ENCODE measurements around the gene ABAT.

The ABAT gene

GRCh38 chr16:8669481-8669880 is 4.9 kb upstream of the ABAT start:
- no peak for DNase-seq
- Mint-ChIP-seq H3K4me3 (no peak overlapping the region), H3K27ac (no peak overlapping the region), H3K9me3 (no peaks in the 10 kb centered on the region), H3K4me1 (peaks cover 6% of the 10 kb centered on the region), H3K27me3 (no peaks in the 10 kb centered on the region)
- ATAC-seq: no peak

GRCh38 chr16:8670014-8670560 is 4.3 kb upstream of the ABAT start:
- Mint-ChIP-seq H3K4me3 (no peak overlapping the region), H3K27ac (no peak overlapping the region), H3K4me1 (peaks cover 12% of the 10 kb centered on the region), H3K9me3 (no peaks in the 10 kb centered on the region), H3K27me3 (no peaks in the 10 kb centered on the region)
- DNase-seq (no peak), ATAC-seq (no peak)

GRCh38 chr16:8673611-8674412 is 605 bp upstream of the ABAT start:
- no peak for DNase-seq

GRCh38 chr16:8675183-8676159 is 1.1 kb downstream of the ABAT start:
- peak; percentile 42 to 66 for DNase-seq
- Mint-ChIP-seq H3K9me3 (peaks cover 4 to 11% of the 10 kb centered on the region in 2 donors), H3K27me3 (no peaks in the 10 kb centered on the region), H3K4me3 (peak overlapping the region; percentile 93 to 98), H3K4me1 (peaks cover 24% of the 10 kb centered on the region), H3K27ac (peak overlapping the region; percentile 91 to 98)
- ATAC-seq: peak; percentile 79

More at GRCh38 chr16:8673611-8674412, 605 bp upstream of the ABAT start:
- Mint-ChIP-seq H3K27ac (no peak overlapping the region), H3K4me1 (peaks cover 24% of the 10 kb centered on the region), H3K9me3 (no peaks in the 10 kb centered on the region), H3K27me3 (no peaks in the 10 kb centered on the region), H3K4me3 (peak overlapping the region; percentile 93 to 98)
- peak; percentile 49 for ATAC-seq

GRCh38 chr16:8676160-8676547 is 1.7 kb downstream of the ABAT start:
- Mint-ChIP-seq H3K4me3 (peak overlapping the region; percentile 18 to 93), H3K4me1 (peaks cover 24% of the 10 kb centered on the region), H3K27ac (peak overlapping the region in 1 of 2 donors; percentile 34), H3K27me3 (no peaks in the 10 kb centered on the region), H3K9me3 (peaks cover 4 to 11% of the 10 kb centered on the region in 2 donors)
- no peak for DNase-seq
- ATAC-seq: no peak

- H3K4me1 Mint-ChIP-seq: peaks cover 24% of the 10 kb centered on the region
- no peak for DNase-seq
- H3K27me3 Mint-ChIP-seq: no peaks in the 10 kb centered on the region
- no peak overlapping the region for H3K27ac Mint-ChIP-seq
- H3K9me3 Mint-ChIP-seq: peaks cover 4 to 11% of the 10 kb centered on the region in 2 donors
- no peak overlapping the region for H3K4me3 Mint-ChIP-seq
- no peak for ATAC-seq
Measured at GRCh38 chr16:8676737-8677375, 2.4 kb downstream of the ABAT start.

- peaks cover 4 to 11% of the 10 kb centered on the region in 2 donors for H3K9me3 Mint-ChIP-seq
- no peak overlapping the region for H3K27ac Mint-ChIP-seq
- ATAC-seq (no peak), DNase-seq (no peak)
- no peak overlapping the region for H3K4me3 Mint-ChIP-seq
- H3K4me1 Mint-ChIP-seq: peaks cover 24% of the 10 kb centered on the region
- H3K27me3 Mint-ChIP-seq: no peaks in the 10 kb centered on the region
Measured at GRCh38 chr16:8677481-8677880, 3.1 kb downstream of the ABAT start.

- DNase-seq (no peak), ATAC-seq (no peak)
- H3K27me3 Mint-ChIP-seq: no peaks in the 10 kb centered on the region
- no peak overlapping the region for H3K4me3 Mint-ChIP-seq
- H3K4me1 Mint-ChIP-seq: peaks cover 24% of the 10 kb centered on the region
- no peak overlapping the region for H3K27ac Mint-ChIP-seq
- peaks cover 4 to 11% of the 10 kb centered on the region in 2 donors for H3K9me3 Mint-ChIP-seq
Measured at GRCh38 chr16:8678068-8678927, 3.9 kb downstream of the ABAT start.

GRCh38 chr16:8679151-8679550 is 4.7 kb downstream of the ABAT start:
- H3K27ac Mint-ChIP-seq: no peak overlapping the region

GRCh38 chr16:8682551-8683259 is 8.3 kb downstream of the ABAT start:
- H3K27me3 Mint-ChIP-seq: no peaks in the 10 kb centered on the region
- H3K27ac Mint-ChIP-seq: peak overlapping the region in 1 of 2 donors; percentile 62
- DNase-seq (no peak), ATAC-seq (no peak)
- no peak overlapping the region for H3K4me3 Mint-ChIP-seq
- peaks cover 4 to 11% of the 10 kb centered on the region in 2 donors for H3K9me3 Mint-ChIP-seq
- H3K4me1 Mint-ChIP-seq: no peaks in the 10 kb centered on the region

More at GRCh38 chr16:8679151-8679550, 4.7 kb downstream of the ABAT start:
- peaks cover 4 to 11% of the 10 kb centered on the region in 2 donors for H3K9me3 Mint-ChIP-seq
- DNase-seq (no peak), ATAC-seq (no peak)
- no peak overlapping the region for H3K4me3 Mint-ChIP-seq
- no peaks in the 10 kb centered on the region for H3K27me3 Mint-ChIP-seq
- peaks cover 19% of the 10 kb centered on the region for H3K4me1 Mint-ChIP-seq

- Mint-ChIP-seq H3K9me3 (peaks cover 4 to 15% of the 10 kb centered on the region in 2 donors), H3K4me3 (no peak overlapping the region), H3K27ac (no peak overlapping the region), H3K4me1 (no peaks in the 10 kb centered on the region), H3K27me3 (no peaks in the 10 kb centered on the region)
- ATAC-seq (no peak), DNase-seq (no peak)
Measured at GRCh38 chr16:8683640-8684039, 9.2 kb downstream of the ABAT start.

GRCh38 chr16:8685617-8686016 is 11.2 kb downstream of the ABAT start:
- H3K27ac Mint-ChIP-seq: no peak overlapping the region
- H3K4me1 Mint-ChIP-seq: no peaks in the 10 kb centered on the region
- peaks cover 11 to 21% of the 10 kb centered on the region in 2 donors for H3K9me3 Mint-ChIP-seq
- ATAC-seq (no peak), DNase-seq (no peak)
- H3K4me3 Mint-ChIP-seq: no peak overlapping the region
- no peaks in the 10 kb centered on the region for H3K27me3 Mint-ChIP-seq

GRCh38 chr16:8686031-8686621 is 11.7 kb downstream of the ABAT start:
- Mint-ChIP-seq H3K4me3 (no peak overlapping the region), H3K4me1 (no peaks in the 10 kb centered on the region), H3K27me3 (no peaks in the 10 kb centered on the region), H3K9me3 (peaks cover 13 to 23% of the 10 kb centered on the region in 2 donors), H3K27ac (peak overlapping the region in 1 of 2 donors; percentile 51)
- no peak for ATAC-seq
- DNase-seq: no peak

Data from stimulated activated naive CD8-positive, alpha-beta T cell treated with anti-CD3 and anti-CD28 coated beads, Interleukin-15, amount 100 ng/mL, for 72 hours (primary cell).